Stimulated activated CD4-positive, alpha-beta T cell treated with anti-CD3 and anti-CD28 coated beads, Interleukin-4, amount 100 ng/mL, for 1 hour (primary cell): ENCODE data around the gene PLCH1.

Experiments
- DNase-seq: peaks from one replicate; pipeline ENCODE4 v3.0.0-alpha.2; 2020

PLCH1 gene

GRCh38 chr3:155682426-155683343 lies 62.2 kb downstream of the PLCH1 start:
- no peak for DNase-seq

- no peak for DNase-seq
These were observed 68.5 kb downstream of the PLCH1 start for GRCh38 chr3:155676252-155676981.

- DNase-seq: no peak
These were observed 69.8 kb downstream of the PLCH1 start for GRCh38 chr3:155675094-155675493.

DNA sequence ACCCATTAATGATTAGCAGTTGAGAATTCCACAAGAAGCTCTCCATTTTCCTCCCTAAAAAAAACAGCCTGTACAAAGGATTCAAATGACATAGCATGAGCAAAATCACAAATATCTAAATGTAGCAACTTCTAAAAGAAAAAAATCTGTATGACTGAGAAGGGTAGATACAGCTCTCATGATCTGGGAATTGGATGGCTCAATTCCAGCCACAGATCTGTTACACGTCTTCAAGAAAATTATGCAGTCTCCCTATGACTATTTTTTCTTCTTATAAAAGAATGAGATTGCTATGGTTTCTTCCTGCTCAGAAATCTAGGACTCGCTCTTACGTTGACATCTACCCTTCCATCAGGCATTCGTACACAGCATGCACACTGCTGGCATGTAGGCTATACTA lies 71.5 kb downstream of the PLCH1 start:
- DNase-seq: no peak

GRCh38 chr3:155670335-155670734 lies 74.5 kb downstream of the PLCH1 start:
- DNase-seq: no peak

GRCh38 chr3:155667988-155668387 lies 76.9 kb downstream of the PLCH1 start:
- DNase-seq: no peak

GRCh38 chr3:155664925-155665695 lies 79.8 kb downstream of the PLCH1 start:
- no peak for DNase-seq

GRCh38 chr3:155663467-155664212 lies 81.2 kb downstream of the PLCH1 start:
- DNase-seq: no peak

DNA sequence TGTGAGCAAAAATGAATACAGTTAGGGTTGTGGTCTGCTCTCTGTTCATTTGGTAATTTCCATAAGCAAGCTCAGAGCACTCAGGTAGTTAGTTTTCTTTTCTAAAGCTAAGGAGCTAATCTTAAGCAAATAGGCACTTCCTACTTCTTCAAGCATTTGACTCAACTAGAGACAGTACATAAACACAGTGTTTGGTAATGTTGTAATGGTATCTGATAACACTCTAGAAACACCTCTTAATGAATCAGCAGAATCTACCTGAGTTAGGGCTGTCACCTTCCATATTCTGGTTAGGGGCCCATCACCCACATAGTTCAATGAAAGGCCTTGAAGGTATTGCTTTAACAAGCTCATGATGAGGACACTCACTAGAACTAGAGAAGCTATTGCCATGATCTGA lies 83.1 kb downstream of the PLCH1 start:
- DNase-seq: no peak

DNA sequence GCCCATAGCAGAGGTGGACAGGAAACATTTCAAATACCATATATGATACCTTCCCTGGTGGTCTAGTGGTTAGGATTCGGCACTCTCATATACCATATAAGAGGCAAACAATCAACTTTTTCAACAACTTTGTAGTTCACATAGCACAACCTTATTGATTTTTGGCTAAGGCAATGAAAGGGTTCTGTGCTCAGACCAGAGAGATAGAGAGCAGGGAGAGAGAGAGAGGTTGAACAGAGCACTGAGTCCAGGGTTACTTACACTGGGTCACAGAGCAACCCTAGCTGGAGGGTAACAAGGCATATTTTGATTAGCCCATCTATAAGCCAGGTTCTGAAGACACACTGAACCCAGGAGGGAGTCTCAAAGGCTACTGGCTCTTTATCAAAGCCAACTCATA lies 83.8 kb downstream of the PLCH1 start:
- DNase-seq: no peak

DNA sequence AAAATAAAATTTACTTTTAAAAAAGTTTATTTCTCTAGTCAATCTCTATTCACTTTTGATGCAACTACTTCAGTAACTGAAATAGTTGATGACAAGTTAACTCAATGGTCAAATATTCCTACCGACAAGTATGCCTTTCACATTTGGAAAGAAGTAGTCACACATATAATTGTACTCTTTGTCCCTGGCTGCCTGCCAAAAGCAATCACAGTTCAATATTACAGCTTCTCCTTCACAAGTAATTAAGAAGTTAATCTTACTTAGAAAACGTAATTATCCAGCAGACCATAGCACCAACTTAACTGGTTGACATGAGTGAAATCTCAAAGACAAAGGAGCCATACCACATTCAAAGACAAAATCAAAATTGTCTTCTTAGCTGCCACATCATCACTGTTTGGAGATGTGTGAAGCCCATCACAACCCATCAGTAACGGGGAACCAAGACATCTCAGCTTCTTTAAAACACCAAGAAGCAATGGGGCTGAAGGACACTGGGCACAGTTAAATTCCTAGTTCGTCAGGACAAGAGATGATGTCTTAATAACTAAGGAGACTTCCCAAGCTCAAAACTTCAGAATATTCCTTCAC lies 86.1 kb downstream of the PLCH1 start:
- no peak for DNase-seq

DNA sequence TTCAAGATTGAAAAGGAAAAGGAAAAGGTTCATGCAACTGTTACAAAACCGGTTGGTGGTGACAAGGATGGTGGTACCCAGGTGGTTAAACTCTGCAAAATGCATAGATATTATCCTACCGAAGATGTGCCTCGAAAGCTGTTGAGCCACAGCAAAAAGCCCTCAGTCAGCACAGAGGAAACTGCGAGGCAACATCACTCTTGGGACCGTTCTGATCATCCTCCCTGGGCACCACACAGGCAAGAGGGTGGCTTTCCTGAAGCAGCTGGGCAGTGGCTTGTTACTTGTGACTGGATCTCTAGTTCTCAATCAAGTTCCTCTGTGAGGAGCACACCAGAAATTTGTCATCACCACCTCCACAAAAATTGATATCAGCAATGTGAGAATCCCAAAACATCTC lies 86.9 kb downstream of the PLCH1 start:
- DNase-seq: no peak

GRCh38 chr3:155657161-155657560 lies 87.7 kb downstream of the PLCH1 start:
- DNase-seq: no peak

DNA sequence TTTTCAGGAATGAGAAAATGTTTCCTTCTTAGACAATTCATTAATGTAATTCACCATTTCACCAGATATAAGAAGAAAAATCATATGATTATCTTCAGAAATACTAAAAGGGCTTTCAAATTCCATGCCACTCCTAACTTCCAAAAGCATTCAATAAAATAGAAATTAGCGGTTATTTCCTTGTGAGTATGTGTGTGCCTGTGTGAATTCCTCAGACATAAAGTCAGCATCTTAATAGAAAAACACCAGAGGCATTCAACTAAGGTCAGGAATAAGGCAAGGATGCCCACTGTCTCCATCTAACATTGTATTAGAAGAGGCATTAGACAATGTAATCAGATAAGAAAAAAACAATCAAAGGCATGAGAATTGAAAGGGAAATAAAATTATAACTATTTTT lies 88.4 kb downstream of the PLCH1 start:
- DNase-seq: no peak

DNA sequence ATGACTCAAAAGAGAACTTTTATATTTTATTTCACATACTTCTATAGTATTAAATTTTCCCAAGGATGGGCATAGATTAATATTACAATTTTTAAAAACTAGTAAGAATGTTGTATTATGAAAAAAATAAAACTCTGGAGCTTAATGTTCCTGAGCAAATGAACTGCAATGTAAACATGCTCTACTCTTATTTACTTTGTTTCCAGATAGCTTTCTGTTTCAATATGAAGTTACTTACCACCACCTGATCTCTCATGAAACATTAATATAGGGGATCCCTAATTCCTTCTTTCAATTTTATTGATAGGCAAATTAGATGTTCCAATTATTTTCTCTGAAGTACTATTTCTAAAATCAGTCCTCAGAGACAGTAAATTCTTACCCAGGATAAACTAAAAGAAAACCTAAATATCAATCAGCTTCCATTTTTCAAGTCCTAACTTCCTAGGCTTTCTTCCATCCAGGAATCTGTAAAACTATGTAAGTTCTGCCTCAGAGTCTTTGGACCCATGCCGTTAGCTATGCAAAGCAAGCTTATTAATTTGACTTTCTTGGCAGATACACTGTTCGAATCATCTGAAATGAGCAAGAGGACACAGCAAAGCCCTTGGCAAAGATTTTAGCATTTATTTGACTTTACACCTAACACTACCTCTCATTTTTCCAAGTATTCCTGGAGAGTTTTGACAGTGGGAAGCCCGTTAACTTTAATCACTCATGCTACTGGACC lies 93.2 kb downstream of the PLCH1 start:
- no peak for DNase-seq

DNA sequence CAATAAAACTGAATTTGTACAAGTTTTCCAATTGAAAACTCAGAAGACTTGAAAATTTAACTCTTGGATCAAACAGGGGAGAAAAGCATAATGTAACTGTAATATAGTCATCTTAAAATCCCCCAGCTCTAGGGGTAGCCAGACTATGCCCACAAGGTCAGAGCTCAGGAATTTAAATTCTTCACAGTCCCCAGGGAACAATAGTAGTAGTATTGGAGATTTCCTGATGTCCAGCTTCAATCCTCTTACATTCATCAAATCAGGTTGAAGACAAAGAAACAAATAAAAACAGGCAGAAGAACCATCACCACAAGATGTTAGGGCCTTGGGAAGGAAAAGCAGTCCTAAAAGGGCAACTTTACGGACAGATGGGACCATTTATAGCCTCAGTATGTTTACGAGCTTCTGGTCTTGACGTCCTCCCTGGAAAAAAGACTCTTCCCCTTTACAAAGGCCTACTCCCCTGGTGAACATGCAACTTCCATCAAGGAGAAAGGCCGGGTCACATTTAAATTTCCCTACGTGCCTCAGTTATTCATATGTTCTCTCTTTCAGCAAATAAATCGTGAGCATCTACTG lies 96.8 kb downstream of the PLCH1 start:
- DNase-seq: no peak

- DNase-seq: no peak
These were observed 97.7 kb downstream of the PLCH1 start for GRCh38 chr3:155647206-155647605.

- DNase-seq: no peak
These were observed 98.2 kb downstream of the PLCH1 start for GRCh38 chr3:155646669-155647068.

DNA sequence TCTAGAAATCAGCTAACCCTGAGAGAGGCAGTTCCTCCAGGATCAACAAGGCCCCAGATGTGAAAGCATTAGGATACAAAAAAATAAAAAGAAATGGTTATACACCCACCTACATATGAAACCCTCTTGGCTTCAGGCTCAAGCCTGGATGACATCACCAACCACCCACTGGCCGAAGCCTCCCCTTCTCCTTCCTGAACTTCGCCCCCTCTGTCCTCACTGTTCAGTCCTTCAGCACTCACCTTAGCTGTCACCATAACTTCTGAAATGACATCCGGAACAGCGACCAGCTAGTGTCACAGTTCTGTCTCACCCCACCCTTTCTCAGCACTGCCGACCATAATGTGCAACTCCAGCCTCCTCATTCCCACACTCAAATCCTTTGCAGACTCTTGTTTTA lies 98.7 kb downstream of the PLCH1 start:
- DNase-seq: no peak

- no peak for DNase-seq
These were observed 101.2 kb downstream of the PLCH1 start for GRCh38 chr3:155643581-155644165.

DNA sequence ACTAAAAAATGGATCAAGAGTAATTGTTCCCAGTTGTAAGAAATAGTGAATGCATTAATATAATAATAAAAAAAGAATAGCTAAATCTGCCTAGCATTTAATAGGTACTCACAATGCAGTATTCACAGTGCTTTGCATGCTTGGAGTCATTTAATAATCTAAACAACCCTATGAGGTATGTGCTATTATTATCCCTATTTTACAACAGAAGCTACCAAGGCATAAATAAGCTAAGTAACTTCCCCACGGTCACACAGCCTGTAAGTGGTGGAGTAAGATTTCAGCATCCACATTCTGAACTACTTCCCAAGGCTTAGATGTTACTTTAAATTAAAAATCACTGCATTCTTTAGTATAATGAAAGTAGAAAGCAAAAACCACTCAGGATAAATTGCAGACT lies 102.9 kb downstream of the PLCH1 start:
- DNase-seq: no peak
